ENCODE data around the gene CHMP4B. TPM values are rescaled to one million over a fixed set of nuclear protein-coding genes. Genes with fewer than 3 reads are reported as not detected.

Gene CHMP4B
- total and polyA plus RNA-seq, 4 donors: 2.7 to 37.2 (median 17.2) TPM

DNA sequence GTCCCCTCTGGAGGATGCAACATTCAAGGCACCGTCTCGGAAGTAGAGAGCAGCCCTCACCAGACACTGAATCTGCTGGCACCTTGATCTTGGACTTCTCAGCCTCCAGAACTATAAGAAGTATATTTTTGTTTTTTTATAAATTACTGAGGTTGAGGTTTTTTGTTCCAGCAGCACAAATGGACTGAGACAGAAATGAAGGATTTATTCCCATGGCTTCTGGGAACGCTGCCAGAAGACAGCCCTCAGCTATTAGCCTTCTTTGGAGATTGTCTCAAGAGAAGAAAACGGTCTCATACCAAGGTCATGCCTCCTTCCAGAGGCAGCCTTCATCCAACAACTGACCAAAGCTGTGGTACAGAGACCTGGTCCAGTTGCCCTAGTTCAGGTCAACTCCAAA, 85.4 kb downstream of the CHMP4B start:
- H3K27me3 ChIP-seq (ENCODE audit: control insufficient read depth in 4 of 4, insufficient read depth in 4 of 4, low read length in 3 of 4): no peaks in the 10 kb centered on the region
- TF ChIP-seq, protein P1, sequence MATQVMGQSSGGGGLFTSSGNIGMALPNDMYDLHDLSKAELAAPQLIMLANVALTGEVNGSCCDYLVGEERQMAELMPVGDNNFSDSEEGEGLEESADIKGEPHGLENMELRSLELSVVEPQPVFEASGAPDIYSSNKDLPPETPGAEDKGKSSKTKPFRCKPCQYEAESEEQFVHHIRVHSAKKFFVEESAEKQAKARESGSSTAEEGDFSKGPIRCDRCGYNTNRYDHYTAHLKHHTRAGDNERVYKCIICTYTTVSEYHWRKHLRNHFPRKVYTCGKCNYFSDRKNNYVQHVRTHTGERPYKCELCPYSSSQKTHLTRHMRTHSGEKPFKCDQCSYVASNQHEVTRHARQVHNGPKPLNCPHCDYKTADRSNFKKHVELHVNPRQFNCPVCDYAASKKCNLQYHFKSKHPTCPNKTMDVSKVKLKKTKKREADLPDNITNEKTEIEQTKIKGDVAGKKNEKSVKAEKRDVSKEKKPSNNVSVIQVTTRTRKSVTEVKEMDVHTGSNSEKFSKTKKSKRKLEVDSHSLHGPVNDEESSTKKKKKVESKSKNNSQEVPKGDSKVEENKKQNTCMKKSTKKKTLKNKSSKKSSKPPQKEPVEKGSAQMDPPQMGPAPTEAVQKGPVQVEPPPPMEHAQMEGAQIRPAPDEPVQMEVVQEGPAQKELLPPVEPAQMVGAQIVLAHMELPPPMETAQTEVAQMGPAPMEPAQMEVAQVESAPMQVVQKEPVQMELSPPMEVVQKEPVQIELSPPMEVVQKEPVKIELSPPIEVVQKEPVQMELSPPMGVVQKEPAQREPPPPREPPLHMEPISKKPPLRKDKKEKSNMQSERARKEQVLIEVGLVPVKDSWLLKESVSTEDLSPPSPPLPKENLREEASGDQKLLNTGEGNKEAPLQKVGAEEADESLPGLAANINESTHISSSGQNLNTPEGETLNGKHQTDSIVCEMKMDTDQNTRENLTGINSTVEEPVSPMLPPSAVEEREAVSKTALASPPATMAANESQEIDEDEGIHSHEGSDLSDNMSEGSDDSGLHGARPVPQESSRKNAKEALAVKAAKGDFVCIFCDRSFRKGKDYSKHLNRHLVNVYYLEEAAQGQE (IDR thresholded peaks at IDR 0.05): no peak
- no peak for TF ChIP-seq GABPA (IDR thresholded peaks at IDR 0.05 in 1 of 2, conservative IDR thresholded peaks at IDR 0.05 in 1 of 2)
- no peak for TF ChIP-seq NR2F2 (IDR thresholded peaks at IDR 0.05)
- TF ChIP-seq EGR1 (IDR thresholded peaks at IDR 0.05; ENCODE audit: low read depth in 2 of 2): no peak
- no peak for TF ChIP-seq SP1 (IDR thresholded peaks at IDR 0.05)
- TF ChIP-seq, protein P2, sequence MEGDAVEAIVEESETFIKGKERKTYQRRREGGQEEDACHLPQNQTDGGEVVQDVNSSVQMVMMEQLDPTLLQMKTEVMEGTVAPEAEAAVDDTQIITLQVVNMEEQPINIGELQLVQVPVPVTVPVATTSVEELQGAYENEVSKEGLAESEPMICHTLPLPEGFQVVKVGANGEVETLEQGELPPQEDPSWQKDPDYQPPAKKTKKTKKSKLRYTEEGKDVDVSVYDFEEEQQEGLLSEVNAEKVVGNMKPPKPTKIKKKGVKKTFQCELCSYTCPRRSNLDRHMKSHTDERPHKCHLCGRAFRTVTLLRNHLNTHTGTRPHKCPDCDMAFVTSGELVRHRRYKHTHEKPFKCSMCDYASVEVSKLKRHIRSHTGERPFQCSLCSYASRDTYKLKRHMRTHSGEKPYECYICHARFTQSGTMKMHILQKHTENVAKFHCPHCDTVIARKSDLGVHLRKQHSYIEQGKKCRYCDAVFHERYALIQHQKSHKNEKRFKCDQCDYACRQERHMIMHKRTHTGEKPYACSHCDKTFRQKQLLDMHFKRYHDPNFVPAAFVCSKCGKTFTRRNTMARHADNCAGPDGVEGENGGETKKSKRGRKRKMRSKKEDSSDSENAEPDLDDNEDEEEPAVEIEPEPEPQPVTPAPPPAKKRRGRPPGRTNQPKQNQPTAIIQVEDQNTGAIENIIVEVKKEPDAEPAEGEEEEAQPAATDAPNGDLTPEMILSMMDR (IDR thresholded peaks at IDR 0.05; ENCODE audit: low read depth, low read length, missing input control): no peak
- TF ChIP-seq, protein P3, sequence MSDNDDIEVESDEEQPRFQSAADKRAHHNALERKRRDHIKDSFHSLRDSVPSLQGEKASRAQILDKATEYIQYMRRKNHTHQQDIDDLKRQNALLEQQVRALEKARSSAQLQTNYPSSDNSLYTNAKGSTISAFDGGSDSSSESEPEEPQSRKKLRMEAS (IDR thresholded peaks at IDR 0.05): no peak
- TF ChIP-seq YY1 (IDR thresholded peaks at IDR 0.05): no peak
- no peak for TF ChIP-seq JUND (IDR thresholded peaks at IDR 0.05)
- TF ChIP-seq HNF4G (IDR thresholded peaks at IDR 0.05): no peak
- TF ChIP-seq, protein P4, sequence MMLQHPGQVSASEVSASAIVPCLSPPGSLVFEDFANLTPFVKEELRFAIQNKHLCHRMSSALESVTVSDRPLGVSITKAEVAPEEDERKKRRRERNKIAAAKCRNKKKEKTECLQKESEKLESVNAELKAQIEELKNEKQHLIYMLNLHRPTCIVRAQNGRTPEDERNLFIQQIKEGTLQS (IDR thresholded peaks at IDR 0.05): no peak
- no peak for TF ChIP-seq RAD21 (IDR thresholded peaks at IDR 0.05)
- no peak for TF ChIP-seq FOXA2 (IDR thresholded peaks at IDR 0.05)
- TF ChIP-seq HNF4A (conservative IDR thresholded peaks at IDR 0.05): no peak
- TF ChIP-seq, protein P5, sequence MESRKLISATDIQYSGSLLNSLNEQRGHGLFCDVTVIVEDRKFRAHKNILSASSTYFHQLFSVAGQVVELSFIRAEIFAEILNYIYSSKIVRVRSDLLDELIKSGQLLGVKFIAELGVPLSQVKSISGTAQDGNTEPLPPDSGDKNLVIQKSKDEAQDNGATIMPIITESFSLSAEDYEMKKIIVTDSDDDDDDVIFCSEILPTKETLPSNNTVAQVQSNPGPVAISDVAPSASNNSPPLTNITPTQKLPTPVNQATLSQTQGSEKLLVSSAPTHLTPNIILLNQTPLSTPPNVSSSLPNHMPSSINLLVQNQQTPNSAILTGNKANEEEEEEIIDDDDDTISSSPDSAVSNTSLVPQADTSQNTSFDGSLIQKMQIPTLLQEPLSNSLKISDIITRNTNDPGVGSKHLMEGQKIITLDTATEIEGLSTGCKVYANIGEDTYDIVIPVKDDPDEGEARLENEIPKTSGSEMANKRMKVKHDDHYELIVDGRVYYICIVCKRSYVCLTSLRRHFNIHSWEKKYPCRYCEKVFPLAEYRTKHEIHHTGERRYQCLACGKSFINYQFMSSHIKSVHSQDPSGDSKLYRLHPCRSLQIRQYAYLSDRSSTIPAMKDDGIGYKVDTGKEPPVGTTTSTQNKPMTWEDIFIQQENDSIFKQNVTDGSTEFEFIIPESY (IDR thresholded peaks at IDR 0.05): no peak
- no peak for TF ChIP-seq RXRA (IDR thresholded peaks at IDR 0.05)
- TF ChIP-seq FOXA1 (IDR thresholded peaks at IDR 0.05): no peak
- no peak for DNase-seq (ENCODE audit: low spot score)
- H3K36me3 ChIP-seq (ENCODE audit: control insufficient read depth in 4 of 4, insufficient read depth in 3 of 4, low read depth in 1 of 4, low read length in 3 of 4): no peaks in the 10 kb centered on the region
- WGBS: 82% methylated on average over 4 of the region's 4 CpGs
- H3K4me3 ChIP-seq (ENCODE audit: low read depth in 1 of 3, low read length in 3 of 3): no peak overlapping the region
- no peaks in the 10 kb centered on the region for H3K4me1 ChIP-seq (ENCODE audit: control insufficient read depth in 4 of 4, insufficient read depth in 4 of 4, low read length in 3 of 4)
- H3K27ac ChIP-seq (ENCODE audit: low read depth in 1 of 2, low read length in 2 of 2): no peak overlapping the region
- no peak overlapping the region for H3K9ac ChIP-seq (ENCODE audit: low read depth in 1 of 2, low read length in 2 of 2)
- H3K9me3 ChIP-seq (ENCODE audit: control insufficient read depth in 4 of 4, low read length in 3 of 4): no peaks in the 10 kb centered on the region

Data from liver (tissue), 9 donors.